GM13977 (cell line): ENCODE data around the gene LMX1B.
"Not testable (repeated sequence)": the region's sequence is repeated elsewhere in the genome, so short reads cannot be mapped to it uniquely, and the experiment has no call there.

Experiments
- DNase-seq: peaks from one replicate; pipeline ENCODE4 v3.0.0; 2012; ENCODE audit warnings: low spot score
- in situ Hi-C: fragments of 300-500 bp; cut with MboI; formaldehyde crosslinking; loops from one replicate; pipeline ENCODE4 v1.12.0; 2022; ENCODE audit warnings: low sequenced_read_pairs, low pct_unique_long_range_greater_than_20kb, mixed read lengths, inconsistent platforms; ENCODE audit not compliant: unreplicated experiment
- TF ChIP-seq, protein P1 (sequence below): IDR thresholded peaks from 2 replicates; pipeline ENCODE4 v1.5.1; 2012; ENCODE audit warnings: mild to moderate bottlenecking, control low read depth; ENCODE audit not compliant: insufficient read depth; ENCODE audit errors: extremely low read depth, missing control alignments

Gene LMX1B

GRCh38 chr9:126721564-126721981 is 107.8 kb downstream of the LMX1B start:
- in situ Hi-C loops, result loop anchor here (10.0 kb wide), 1 partner anchor 53 kb away; no protein-coding TSS in a partner anchor
- TF ChIP-seq, protein P1, sequence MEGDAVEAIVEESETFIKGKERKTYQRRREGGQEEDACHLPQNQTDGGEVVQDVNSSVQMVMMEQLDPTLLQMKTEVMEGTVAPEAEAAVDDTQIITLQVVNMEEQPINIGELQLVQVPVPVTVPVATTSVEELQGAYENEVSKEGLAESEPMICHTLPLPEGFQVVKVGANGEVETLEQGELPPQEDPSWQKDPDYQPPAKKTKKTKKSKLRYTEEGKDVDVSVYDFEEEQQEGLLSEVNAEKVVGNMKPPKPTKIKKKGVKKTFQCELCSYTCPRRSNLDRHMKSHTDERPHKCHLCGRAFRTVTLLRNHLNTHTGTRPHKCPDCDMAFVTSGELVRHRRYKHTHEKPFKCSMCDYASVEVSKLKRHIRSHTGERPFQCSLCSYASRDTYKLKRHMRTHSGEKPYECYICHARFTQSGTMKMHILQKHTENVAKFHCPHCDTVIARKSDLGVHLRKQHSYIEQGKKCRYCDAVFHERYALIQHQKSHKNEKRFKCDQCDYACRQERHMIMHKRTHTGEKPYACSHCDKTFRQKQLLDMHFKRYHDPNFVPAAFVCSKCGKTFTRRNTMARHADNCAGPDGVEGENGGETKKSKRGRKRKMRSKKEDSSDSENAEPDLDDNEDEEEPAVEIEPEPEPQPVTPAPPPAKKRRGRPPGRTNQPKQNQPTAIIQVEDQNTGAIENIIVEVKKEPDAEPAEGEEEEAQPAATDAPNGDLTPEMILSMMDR, result no peak
- DNase-seq, result no peak

DNA sequence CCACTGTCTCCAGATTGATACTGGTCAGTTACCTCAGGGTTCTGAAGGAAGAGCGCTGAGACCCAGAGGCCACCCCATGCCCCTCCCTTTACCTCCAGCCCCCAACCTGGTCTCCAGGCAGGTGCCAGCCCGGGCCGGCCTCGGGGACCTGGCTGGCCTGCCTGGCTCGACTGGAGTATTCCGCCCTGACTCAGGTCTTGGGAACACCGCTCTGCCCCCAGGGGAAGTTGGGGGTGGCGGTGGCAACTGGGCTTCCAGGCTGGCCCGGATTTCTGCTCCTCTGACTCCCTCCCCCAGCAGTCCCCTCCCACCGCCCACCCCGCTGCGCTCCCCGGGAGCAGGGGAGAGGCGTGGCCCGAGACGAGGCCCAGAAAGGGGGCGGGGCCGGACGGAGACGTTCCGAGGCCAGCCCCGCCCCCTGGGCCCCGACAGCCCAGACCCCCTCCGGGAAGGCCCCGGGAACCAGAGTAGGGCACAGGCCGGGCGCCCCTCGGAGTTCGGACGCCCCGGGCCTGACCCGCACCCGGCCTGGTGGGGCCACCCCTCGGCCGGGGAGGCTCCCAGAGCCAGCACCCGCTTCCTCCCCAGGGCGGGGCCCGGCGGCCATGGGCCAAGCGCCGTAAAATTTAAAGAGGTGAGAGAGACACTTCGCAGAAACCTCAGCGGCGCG is 108.7 kb downstream of the LMX1B start:
- in situ Hi-C loops, result loop anchor here (10.0 kb wide), 1 partner anchor 52 kb away; no protein-coding TSS in a partner anchor
- DNase-seq, result peak; percentile 88
- TF ChIP-seq, protein P1, result no peak

- in situ Hi-C loops, result loop anchor here (10.0 kb wide), 1 partner anchor 52 kb away; no protein-coding TSS in a partner anchor
- TF ChIP-seq, protein P1, result no peak
- peak; percentile 80 for DNase-seq
These were observed 109.4 kb downstream of the LMX1B start for GRCh38 chr9:126722922-126723806.

DNA sequence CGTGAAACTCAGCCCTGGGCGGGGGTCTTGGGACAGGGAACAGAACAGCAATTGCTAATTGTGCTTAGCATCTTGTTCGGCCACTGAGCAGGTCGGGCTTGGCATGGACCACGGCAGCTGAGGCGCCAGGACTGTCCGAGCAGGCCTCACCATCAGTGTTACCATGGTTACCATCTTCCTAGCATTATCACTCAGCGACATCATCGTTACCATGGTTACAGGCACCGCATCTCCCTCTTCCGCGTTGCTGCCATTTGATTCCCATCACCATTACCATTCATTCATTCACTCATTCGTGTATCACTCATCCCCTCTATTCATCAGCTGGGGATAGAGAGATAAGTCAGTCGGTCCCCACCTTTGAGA is 110.1 kb downstream of the LMX1B start:
- in situ Hi-C loops, result loop anchor here (10.0 kb wide), 1 partner anchor 51 kb away; no protein-coding TSS in a partner anchor
- no peak for DNase-seq
- TF ChIP-seq, protein P1, result no peak

DNA sequence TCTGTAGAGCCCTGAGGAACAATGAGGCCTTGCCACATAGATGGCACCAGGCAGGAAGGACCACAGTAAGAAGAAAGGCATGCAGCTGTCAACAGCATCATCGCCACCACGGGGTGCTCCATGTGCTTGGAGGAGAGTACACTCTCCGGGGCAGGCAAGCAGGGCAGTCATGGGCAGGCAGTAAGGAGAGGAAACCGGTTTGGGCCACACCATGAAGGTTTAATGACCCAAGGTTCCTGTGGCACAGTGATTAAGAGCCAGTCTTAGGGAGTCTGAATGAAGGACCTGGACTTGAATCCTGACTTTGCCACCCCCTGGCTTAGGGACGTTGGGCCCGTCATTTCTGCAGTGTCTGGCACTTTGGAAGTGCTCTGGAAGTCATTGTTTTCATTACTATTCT is 110.5 kb downstream of the LMX1B start:
- in situ Hi-C loops, result loop anchor here (10.0 kb wide), 1 partner anchor 51 kb away; no protein-coding TSS in a partner anchor
- TF ChIP-seq, protein P1, result no peak
- DNase-seq, result no peak

DNA sequence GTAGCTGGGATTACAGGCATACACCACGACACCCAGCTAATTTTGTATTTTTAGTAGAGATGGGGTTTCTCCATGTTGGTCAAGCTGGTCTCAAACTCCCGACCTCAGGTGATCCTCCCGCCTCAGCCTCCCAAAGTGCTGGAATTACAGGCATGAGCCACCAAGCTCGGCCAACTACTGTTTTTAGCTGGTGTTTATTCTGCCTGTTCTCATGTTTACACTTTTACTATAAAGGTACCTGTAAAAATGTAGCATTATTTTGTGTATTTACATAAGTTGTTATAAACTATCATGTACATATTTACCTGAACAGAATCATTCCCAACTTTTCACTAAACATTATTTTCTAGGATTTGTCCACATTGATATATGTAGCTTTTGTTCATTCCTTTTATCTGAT is 111.8 kb downstream of the LMX1B start:
- not testable (repeated sequence) for DNase-seq
- in situ Hi-C loops, result loop anchor here (10.0 kb wide), 1 partner anchor 49 kb away; no protein-coding TSS in a partner anchor

GRCh38 chr9:126728210-126728609 is 114.5 kb downstream of the LMX1B start:
- in situ Hi-C loops, result loop anchor here (10.0 kb wide), 1 partner anchor 47 kb away; no protein-coding TSS in a partner anchor
- not testable (repeated sequence) for DNase-seq

GRCh38 chr9:126730592-126730991 is 116.9 kb downstream of the LMX1B start:
- in situ Hi-C loops, DNase-seq: not testable (repeated sequence)
